Bronchial epithelial cell (primary cell): ENCODE measurements around the gene INPP4B. TPM values are rescaled to one million over a fixed set of nuclear protein-coding genes. Genes with fewer than 3 reads are reported as not detected.

Source experiments
- DNase-seq: peaks from one replicate; pipeline ENCODE4 v3.0.0-alpha.2; 2010; ENCODE audit warnings: low read depth
- FAIRE-seq: peaks from 2 replicates; lab custom pipeline; 2011; peaks lifted over from hg19 to GRCh38; lab: Jason Lieb, UNC
- H3K27me3 ChIP-seq: 2 replicates; pipeline ENCODE4 v1.5.1; 2011; ENCODE audit warnings: low read length; ENCODE audit not compliant: control insufficient read depth, insufficient read depth
- H3K36me3 ChIP-seq: 2 replicates; pipeline ENCODE4 v1.5.1; 2011; ENCODE audit warnings: low read length; ENCODE audit not compliant: control insufficient read depth, insufficient read depth
- H3K4me3 ChIP-seq: 2 replicates; pipeline ENCODE4 v1.5.1; 2011; ENCODE audit warnings: mild to moderate bottlenecking, low read depth, low read length, control low read depth
- CTCF ChIP-seq: IDR thresholded peaks from 2 replicates; pipeline ENCODE4 v1.5.1; 2011; ENCODE audit warnings: mild to moderate bottlenecking, moderate library complexity, low read length, control low read depth, inconsistent platforms; ENCODE audit not compliant: insufficient read depth, severe bottlenecking
- total RNA-seq: library from RNA; depleted of rRNA; stranded (reverse); fragments of >200 nt; gene quantifications from 2 replicates; pipeline ENCODE4 v1.2.1, GENCODE V29; 2014

The INPP4B gene
- total RNA-seq, 1 donor from 2014 or later: 74.8 TPM

GRCh38 chr4:142721187-142721586 lies 124.9 kb downstream of the INPP4B start:
- H3K4me3 ChIP-seq: no peak overlapping the region
- H3K27me3 ChIP-seq: no peaks in the 10 kb centered on the region
- DNase-seq: peak; percentile 72
- FAIRE-seq: no peak
- TF ChIP-seq CTCF: no peak
- H3K36me3 ChIP-seq: no peaks in the 10 kb centered on the region

GRCh38 chr4:142719854-142720541 lies 126.1 kb downstream of the INPP4B start:
- H3K4me3 ChIP-seq: no peak overlapping the region
- FAIRE-seq: no peak
- peak; percentile 85 for DNase-seq
- TF ChIP-seq CTCF: peak; percentile 35
- H3K36me3 ChIP-seq: no peaks in the 10 kb centered on the region
- H3K27me3 ChIP-seq: no peaks in the 10 kb centered on the region

- no peak for TF ChIP-seq CTCF
- H3K4me3 ChIP-seq: no peak overlapping the region
- H3K27me3 ChIP-seq: no peaks in the 10 kb centered on the region
- no peaks in the 10 kb centered on the region for H3K36me3 ChIP-seq
- FAIRE-seq (no peak), DNase-seq (peak; percentile 70)
These were observed 127.1 kb downstream of the INPP4B start for GRCh38 chr4:142718981-142719380.

GRCh38 chr4:142715727-142716126 lies 130.4 kb downstream of the INPP4B start:
- no peak overlapping the region for H3K4me3 ChIP-seq
- H3K27me3 ChIP-seq: no peaks in the 10 kb centered on the region
- no peak for TF ChIP-seq CTCF
- FAIRE-seq (no peak), DNase-seq (no peak)
- no peaks in the 10 kb centered on the region for H3K36me3 ChIP-seq

GRCh38 chr4:142713282-142714030 lies 132.6 kb downstream of the INPP4B start:
- TF ChIP-seq CTCF: no peak
- H3K27me3 ChIP-seq: no peaks in the 10 kb centered on the region
- no peaks in the 10 kb centered on the region for H3K36me3 ChIP-seq
- DNase-seq (no peak), FAIRE-seq (no peak)
- no peak overlapping the region for H3K4me3 ChIP-seq
